Osteoblast (primary cell): ENCODE measurements around the gene FOXQ1. TPM values are rescaled to one million over a fixed set of nuclear protein-coding genes. Genes with fewer than 3 reads are reported as not detected.

ENCODE experiments used
- DNase-seq: peaks from one replicate; pipeline ENCODE4 v3.0.0; 2011; ENCODE audit warnings: low spot score, mixed read lengths; ENCODE audit not compliant: insufficient read length; ENCODE audit errors: missing footprints
- H2AFZ ChIP-seq: 2 replicates; pipeline ENCODE4 v1.6.0; 2011; ENCODE audit warnings: mild to moderate bottlenecking, low read length
- H3K27ac ChIP-seq: 2 replicates; pipeline ENCODE4 v1.5.1; 2011; ENCODE audit warnings: mild to moderate bottlenecking, low read depth, low read length, moderate library complexity
- H3K27me3 ChIP-seq: 2 replicates; pipeline ENCODE4 v1.6.0; 2012; ENCODE audit warnings: mild to moderate bottlenecking, control low read depth, inconsistent platforms, low read length, moderate library complexity; ENCODE audit not compliant: insufficient read depth
- H3K36me3 ChIP-seq: 2 replicates; pipeline ENCODE4 v1.5.1; 2011; ENCODE audit warnings: mild to moderate bottlenecking, low read length, control low read depth, moderate library complexity; ENCODE audit not compliant: insufficient read depth
- H3K4me1 ChIP-seq: 2 replicates; pipeline ENCODE4 v1.5.1; 2011; ENCODE audit warnings: mild to moderate bottlenecking, low read length, control low read depth, moderate library complexity; ENCODE audit not compliant: insufficient read depth
- H3K4me2 ChIP-seq: 2 replicates; pipeline ENCODE4 v1.6.0; 2011; ENCODE audit warnings: mild to moderate bottlenecking, low read length; ENCODE audit not compliant: insufficient read depth
- H3K4me3 ChIP-seq: fragments of 200-600 bp; sonication (generic); 3 replicates; pipeline ENCODE4 v1.5.1; 2012; ENCODE audit warnings: mild to moderate bottlenecking, low read length, inconsistent platforms; ENCODE audit not compliant: insufficient read depth
- H3K79me2 ChIP-seq: 2 replicates; pipeline ENCODE4 v1.6.0; 2012; ENCODE audit warnings: mild to moderate bottlenecking, low read length, control low read depth, inconsistent platforms; ENCODE audit not compliant: insufficient read depth
- H3K9me3 ChIP-seq: 2 replicates; pipeline ENCODE4 v1.5.1; 2011; ENCODE audit warnings: low read depth, low read length, control low read depth
- H4K20me1 ChIP-seq: 2 replicates; pipeline ENCODE4 v1.6.0; 2012; ENCODE audit warnings: mild to moderate bottlenecking, low read length, control low read depth; ENCODE audit not compliant: insufficient read depth
- CTCF ChIP-seq: IDR thresholded peaks from 2 replicates; pipeline ENCODE4 v1.5.1; 2011; ENCODE audit warnings: mild to moderate bottlenecking, low read depth, low read length, moderate library complexity; ENCODE audit errors: extremely low read depth
- total RNA-seq: library from RNA; depleted of rRNA; stranded (reverse); fragments of >200 nt; gene quantifications from 2 replicates; pipeline ENCODE4 v1.2.3, GENCODE V29; 2012

The FOXQ1 gene
- total RNA-seq, 1 donor = 2.5 TPM

GRCh38 chr6:1313384-1313766, 1.5 kb downstream of the FOXQ1 start:
- peak; percentile 83 for DNase-seq
- Histone ChIP-seq H3K4me2 (no peak overlapping the region), H3K79me2 (no peaks in the 10 kb centered on the region), H3K4me1 (no peaks in the 10 kb centered on the region), H3K9me3 (no peaks in the 10 kb centered on the region), H3K4me3 (no peak overlapping the region), H2AFZ (no peak overlapping the region), H3K27me3 (peaks cover 73% of the 10 kb centered on the region), H3K36me3 (no peaks in the 10 kb centered on the region), H3K27ac (no peak overlapping the region), H4K20me1 (no peaks in the 10 kb centered on the region)
- no peak for TF ChIP-seq CTCF

- Histone ChIP-seq H3K27me3 (peaks cover 68% of the 10 kb centered on the region), H4K20me1 (no peaks in the 10 kb centered on the region), H2AFZ (no peak overlapping the region), H3K36me3 (no peaks in the 10 kb centered on the region), H3K79me2 (no peaks in the 10 kb centered on the region), H3K27ac (no peak overlapping the region), H3K4me2 (no peak overlapping the region), H3K4me3 (no peak overlapping the region), H3K4me1 (no peaks in the 10 kb centered on the region), H3K9me3 (no peaks in the 10 kb centered on the region)
- no peak for TF ChIP-seq CTCF
- peak; percentile 90 for DNase-seq
Measured at GRCh38 chr6:1313767-1314503, 2.0 kb downstream of the FOXQ1 start.

- Histone ChIP-seq H3K79me2 (no peaks in the 10 kb centered on the region), H3K4me1 (no peaks in the 10 kb centered on the region), H3K4me2 (no peak overlapping the region), H3K36me3 (no peaks in the 10 kb centered on the region), H2AFZ (no peak overlapping the region), H3K9me3 (no peaks in the 10 kb centered on the region), H4K20me1 (no peaks in the 10 kb centered on the region), H3K4me3 (no peak overlapping the region), H3K27me3 (peaks cover 61% of the 10 kb centered on the region), H3K27ac (no peak overlapping the region)
- peak; percentile 57 for DNase-seq
- TF ChIP-seq CTCF = no peak
Measured at GRCh38 chr6:1314617-1315016, 2.7 kb downstream of the FOXQ1 start.

- peak; percentile 55 for DNase-seq
- H3K36me3 ChIP-seq = no peaks in the 10 kb centered on the region
- H3K4me2 ChIP-seq = no peak overlapping the region
- no peaks in the 10 kb centered on the region for H3K9me3 ChIP-seq
- peaks cover 55% of the 10 kb centered on the region for H3K27me3 ChIP-seq
- H4K20me1 ChIP-seq = no peaks in the 10 kb centered on the region
- no peak overlapping the region for H3K27ac ChIP-seq
- H2AFZ ChIP-seq = no peak overlapping the region
- no peaks in the 10 kb centered on the region for H3K79me2 ChIP-seq
- no peaks in the 10 kb centered on the region for H3K4me1 ChIP-seq
- no peak overlapping the region for H3K4me3 ChIP-seq
- TF ChIP-seq CTCF = no peak
Measured at GRCh38 chr6:1315201-1315559, 3.3 kb downstream of the FOXQ1 start.
